ENCODE measurements around the gene CDK9.
A peak's percentile ranks its signal among the peaks of the same experiment; 100 is the strongest.

Gene CDK9

DNA sequence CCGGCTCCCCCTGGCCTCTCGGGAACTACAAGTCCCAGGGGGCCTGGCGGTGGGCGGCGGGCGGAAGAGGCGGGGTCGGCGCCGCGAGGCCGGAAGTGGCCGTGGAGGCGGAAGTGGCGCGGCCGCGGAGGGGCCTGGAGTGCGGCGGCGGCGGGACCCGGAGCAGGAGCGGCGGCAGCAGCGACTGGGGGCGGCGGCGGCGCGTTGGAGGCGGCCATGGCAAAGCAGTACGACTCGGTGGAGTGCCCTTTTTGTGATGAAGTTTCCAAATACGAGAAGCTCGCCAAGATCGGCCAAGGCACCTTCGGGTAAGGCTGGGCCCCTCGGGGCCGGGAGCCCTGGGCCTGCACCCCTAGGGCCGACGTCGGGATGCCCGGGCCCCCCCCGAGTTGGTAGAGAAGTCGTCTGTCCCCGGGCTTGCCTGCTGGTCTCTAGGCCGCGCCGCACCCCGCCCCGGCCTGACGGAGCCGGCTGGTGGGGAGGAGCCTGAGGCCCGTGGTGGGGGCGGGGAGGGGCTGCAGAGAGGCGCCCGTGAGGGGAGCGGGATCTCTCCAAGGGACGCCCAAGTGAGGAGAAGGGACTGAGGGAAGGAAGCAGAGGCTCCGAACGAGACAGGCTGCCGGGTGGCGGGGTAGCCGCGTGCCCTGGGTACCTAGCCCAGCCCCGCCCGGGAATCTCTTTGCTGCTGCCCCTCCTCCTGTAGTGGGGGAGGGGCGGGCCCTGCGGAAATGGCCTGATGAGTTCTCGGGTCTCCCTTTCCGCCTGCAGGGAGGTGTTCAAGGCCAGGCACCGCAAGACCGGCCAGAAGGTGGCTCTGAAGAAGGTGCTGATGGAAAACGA lies at the start of gene CDK9:
Gene CDK9, plus strand, starts transcription at position 102 of the 840 bp plus-strand sequence. Its CDS starts 115 bp downstream, at position 217.
- CTCF ChIA-PET: interaction anchor here (0.7 to 10.9 kb wide), 20 partner anchors 11 to 282 kb away, joined by 3 to 93 read pairs (median 9); partner anchors contain the start of genes FPGS, ST6GALNAC4, STXBP1 and TOR2A
- TF ChIP-seq, protein P1, sequence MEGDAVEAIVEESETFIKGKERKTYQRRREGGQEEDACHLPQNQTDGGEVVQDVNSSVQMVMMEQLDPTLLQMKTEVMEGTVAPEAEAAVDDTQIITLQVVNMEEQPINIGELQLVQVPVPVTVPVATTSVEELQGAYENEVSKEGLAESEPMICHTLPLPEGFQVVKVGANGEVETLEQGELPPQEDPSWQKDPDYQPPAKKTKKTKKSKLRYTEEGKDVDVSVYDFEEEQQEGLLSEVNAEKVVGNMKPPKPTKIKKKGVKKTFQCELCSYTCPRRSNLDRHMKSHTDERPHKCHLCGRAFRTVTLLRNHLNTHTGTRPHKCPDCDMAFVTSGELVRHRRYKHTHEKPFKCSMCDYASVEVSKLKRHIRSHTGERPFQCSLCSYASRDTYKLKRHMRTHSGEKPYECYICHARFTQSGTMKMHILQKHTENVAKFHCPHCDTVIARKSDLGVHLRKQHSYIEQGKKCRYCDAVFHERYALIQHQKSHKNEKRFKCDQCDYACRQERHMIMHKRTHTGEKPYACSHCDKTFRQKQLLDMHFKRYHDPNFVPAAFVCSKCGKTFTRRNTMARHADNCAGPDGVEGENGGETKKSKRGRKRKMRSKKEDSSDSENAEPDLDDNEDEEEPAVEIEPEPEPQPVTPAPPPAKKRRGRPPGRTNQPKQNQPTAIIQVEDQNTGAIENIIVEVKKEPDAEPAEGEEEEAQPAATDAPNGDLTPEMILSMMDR (IDR thresholded peaks at IDR 0.05; ENCODE audit: insufficient read depth, low read length, missing control alignments): peak; percentile 2
- no peak for DNase-seq (ENCODE audit: low read depth, low spot score)
- POLR2A ChIA-PET: interaction anchor here (0.6 to 1.3 kb wide), 8 partner anchors 15 to 335 kb away, joined by 3 to 9 read pairs (median 3); partner anchors contain the start of gene LRSAM1
- peak within 1 kb of the TSS; percentile 88 for H3K4me3 ChIP-seq (ENCODE audit: low read depth, low read length)

DNA sequence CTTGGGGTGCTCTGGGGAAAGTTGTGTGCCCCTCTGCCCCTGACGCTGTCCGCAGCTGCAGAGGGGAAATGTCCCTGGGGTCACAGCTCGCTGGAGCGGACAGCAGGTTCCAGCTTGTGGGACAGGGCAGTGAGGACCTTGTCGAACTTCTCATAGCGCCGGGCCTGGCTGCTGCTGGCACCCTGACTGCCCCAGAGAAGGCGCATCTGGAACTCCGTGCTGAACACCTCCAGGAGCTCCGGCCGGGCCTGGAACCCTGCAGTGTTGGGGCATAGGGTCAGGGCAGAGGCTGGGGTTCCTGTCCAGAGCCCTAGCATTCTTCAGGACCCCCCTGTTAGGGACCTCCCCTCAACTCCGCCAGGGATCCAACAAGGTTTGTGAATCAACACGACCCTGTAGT lies 47.2 kb upstream of the CDK9 start:
- no peak for DNase-seq (ENCODE audit: low read depth, low spot score)
- TF ChIP-seq, protein P1 (IDR thresholded peaks at IDR 0.05; ENCODE audit: insufficient read depth, low read length, missing control alignments): no peak
- ChIA-PET CTCF (interaction anchor here (1.1 to 9.5 kb wide), 4 partner anchors 46 to 182 kb away, joined by 3 to 115 read pairs (median 6); no protein-coding TSS in a partner anchor), POLR2A (no interaction called here)
- H3K4me3 ChIP-seq (ENCODE audit: low read depth, low read length): no peak overlapping the region

DNA sequence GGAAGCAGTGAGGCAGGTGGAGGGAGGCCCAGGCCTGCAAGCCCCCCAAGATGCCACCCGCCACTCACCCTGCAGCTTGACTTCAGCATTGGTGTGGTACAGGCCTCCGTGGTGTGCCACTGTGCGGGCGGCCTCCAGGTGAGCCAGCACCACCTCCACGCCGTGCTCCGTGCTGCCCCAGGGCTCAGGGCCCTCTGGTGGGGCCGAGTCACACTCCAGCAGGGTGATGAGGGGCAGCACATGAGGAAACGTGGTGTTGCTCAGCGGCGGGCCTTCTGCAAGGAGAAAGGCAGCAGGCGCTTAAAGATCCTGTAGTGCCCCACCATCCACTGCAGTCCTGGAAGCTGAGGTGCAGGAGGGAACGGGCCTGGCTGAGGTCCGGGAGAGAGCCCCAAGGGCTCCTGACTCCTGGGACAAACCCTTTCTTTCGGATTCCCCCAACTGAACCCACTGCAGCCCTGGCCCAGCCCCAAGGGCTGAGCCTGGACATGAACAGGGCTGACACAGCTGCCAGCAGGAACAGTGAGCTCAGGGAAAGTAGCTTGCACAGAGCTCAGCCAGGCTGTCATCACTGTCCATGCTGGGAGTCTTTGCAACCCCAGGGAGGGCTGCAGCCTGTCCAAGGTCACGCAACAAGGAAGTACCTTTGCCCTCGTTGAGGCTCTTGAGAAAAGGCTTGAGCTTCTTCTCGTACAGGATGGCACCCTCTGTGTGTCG lies 46.1 kb upstream of the CDK9 start:
- CTCF ChIA-PET: interaction anchor here (0.9 to 9.5 kb wide), 10 partner anchors 26 to 181 kb away, joined by 3 to 115 read pairs (median 4); no protein-coding TSS in a partner anchor
- no peak for DNase-seq (ENCODE audit: low read depth, low spot score)
- TF ChIP-seq, protein P1 (IDR thresholded peaks at IDR 0.05; ENCODE audit: insufficient read depth, low read length, missing control alignments): no peak
- H3K4me3 ChIP-seq (ENCODE audit: low read depth, low read length): no peak overlapping the region
- POLR2A ChIA-PET: interaction anchor here (0.7 kb wide), 1 partner anchor 24 kb away, joined by 3 read pairs; the partner anchor contains the start of genes PTRH1 and TTC16

DNA sequence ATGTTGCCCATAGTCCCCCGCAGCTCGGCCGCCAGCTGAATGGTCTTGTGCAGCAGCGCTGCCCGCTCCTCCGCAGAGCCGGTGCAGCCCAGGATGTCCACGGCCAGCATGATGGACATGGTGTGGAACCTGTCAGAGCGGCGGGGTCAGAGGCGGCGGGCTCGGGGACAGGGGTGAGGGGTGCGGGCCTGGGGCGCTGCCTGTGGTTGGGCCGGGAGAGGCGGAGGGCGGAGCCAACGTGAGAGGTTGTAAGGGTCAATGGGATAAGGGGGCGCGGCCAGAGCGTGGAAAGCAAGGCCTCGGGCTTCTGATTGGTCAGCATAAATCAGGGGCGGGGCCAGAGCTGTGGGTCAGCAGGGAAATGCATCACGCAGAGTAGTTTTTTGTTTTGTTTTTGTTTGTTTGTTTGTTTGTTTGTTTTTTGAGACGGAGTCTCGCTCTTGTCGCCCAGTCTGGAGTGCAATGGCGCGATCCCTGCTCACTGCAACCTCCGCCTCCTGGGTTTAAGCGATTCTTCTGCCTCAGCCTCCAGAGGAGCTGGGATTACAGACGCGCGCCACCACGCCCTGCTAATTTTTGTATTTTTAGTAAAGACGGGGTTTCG lies 43.9 kb upstream of the CDK9 start:
- H3K4me3 ChIP-seq (ENCODE audit: low read depth, low read length): peak overlapping the region; percentile 51
- POLR2A ChIA-PET: interaction anchor here (0.5 kb wide), 1 partner anchor 55 kb away, joined by 3 read pairs; no protein-coding TSS in a partner anchor
- TF ChIP-seq, protein P1 (IDR thresholded peaks at IDR 0.05; ENCODE audit: insufficient read depth, low read length, missing control alignments): no peak
- CTCF ChIA-PET: interaction anchor here (0.6 to 9.5 kb wide), 11 partner anchors 7 to 216 kb away, joined by 3 to 115 read pairs (median 4); partner anchors contain the start of genes CDK9 and TOR2A
- no peak for DNase-seq (ENCODE audit: low read depth, low spot score)

DNA sequence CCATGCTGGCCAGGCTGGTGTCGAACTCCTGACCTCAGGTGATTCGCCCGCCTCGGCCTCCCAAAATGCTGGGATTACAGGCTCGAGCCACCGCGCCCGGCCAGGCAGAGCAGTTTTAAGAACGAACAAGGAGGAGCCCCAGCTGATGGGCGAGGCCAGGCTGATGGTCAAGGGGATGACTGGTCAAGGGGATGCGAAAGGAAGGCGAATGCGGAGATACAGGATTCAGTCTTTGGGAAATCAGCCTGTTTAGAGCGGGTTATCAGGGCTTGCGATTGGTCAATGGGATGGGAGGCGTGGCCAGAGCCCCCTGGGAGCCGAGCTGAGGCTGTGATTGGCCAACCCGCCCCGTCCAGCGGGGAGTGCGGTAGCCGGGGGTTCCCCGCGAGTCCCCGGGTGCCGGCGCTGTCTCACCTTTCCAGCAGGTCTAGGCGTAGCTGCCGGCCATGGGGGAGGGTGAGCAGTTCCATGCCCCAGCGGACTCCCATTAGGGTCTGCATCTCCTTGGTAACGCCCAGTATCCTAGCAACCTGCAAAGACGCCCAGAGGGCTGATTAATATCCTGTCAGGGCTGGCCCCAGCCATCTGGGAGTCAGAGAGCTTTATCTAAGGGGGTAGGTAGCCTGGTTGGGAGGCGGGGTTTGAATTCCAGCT lies 43.3 kb upstream of the CDK9 start:
- DNase-seq (ENCODE audit: low read depth, low spot score): no peak
- TF ChIP-seq, protein P1 (IDR thresholded peaks at IDR 0.05; ENCODE audit: insufficient read depth, low read length, missing control alignments): no peak
- ChIA-PET CTCF (interaction anchor here (0.6 to 9.5 kb wide), 12 partner anchors 7 to 217 kb away, joined by 3 to 115 read pairs (median 4); partner anchors contain the start of genes CDK9 and TOR2A), POLR2A (no interaction called here)
- peak overlapping the region; percentile 51 for H3K4me3 ChIP-seq (ENCODE audit: low read depth, low read length)

Measured in AG04449 (cell line).